Panc1 (cell line): Measurements from ENCODE around the gene GRPR. TPM values are rescaled to one million over a fixed set of nuclear protein-coding genes. Genes with fewer than 3 reads are reported as not detected.

Experiments used
- ATAC-seq: fragments of 200-7000 bp; cut with Tn5 transposase; 2 replicates; pipeline ENCODE4 v1.9.1; 2020; ENCODE audit warnings: mild to moderate bottlenecking, moderate library complexity
- BruUV-seq: library from RNA; stranded (reverse); fragments of 400-500 nt; replicated peaks from 2 replicates; lab custom pipeline; 2021; lab: Mats Ljungman, UMichigan
- CTCF ChIA-PET: fragments of 300-600 bp; sonication (Branson Sonifier 250); formaldehyde crosslinking; loops from one replicate; lab custom pipeline; 2022; ENCODE audit warnings: antibody characterized with exemption; lab: Charles Lee
- POLR2A ChIA-PET: fragments of 300-600 bp; sonication (Branson Sonifier 250); formaldehyde crosslinking; loops from one replicate; lab custom pipeline; 2022; ENCODE audit warnings: antibody characterized with exemption; lab: Charles Lee
- DNase-seq: peaks from one replicate; pipeline ENCODE4 v3.0.0-alpha.2; 2010; ENCODE audit warnings: low read depth, low spot score
- H3K27ac ChIP-seq: 2 replicates; pipeline ENCODE4 v1.5.1; 2011; ENCODE audit warnings: mild to moderate bottlenecking, low read length, inconsistent platforms
- H3K27me3 ChIP-seq: fragments of 200-500 bp; sonication (Bioruptor generic); 2 replicates; pipeline ENCODE4 v1.6.0; 2014; ENCODE audit warnings: low read length, inconsistent platforms; ENCODE audit not compliant: control insufficient read depth, insufficient read depth
- H3K36me3 ChIP-seq: fragments of 200-500 bp; sonication (Bioruptor generic); 2 replicates; pipeline ENCODE4 v1.5.1; 2014; ENCODE audit warnings: inconsistent platforms, mild to moderate bottlenecking, low read length, moderate library complexity; ENCODE audit not compliant: control insufficient read depth, insufficient read depth
- H3K4me1 ChIP-seq: 2 replicates; pipeline ENCODE4 v1.5.1; 2011; ENCODE audit warnings: inconsistent platforms, mild to moderate bottlenecking, low read length, moderate library complexity; ENCODE audit not compliant: control insufficient read depth, insufficient read depth
- H3K4me3 ChIP-seq, 2 experiments: 2 replicates each; pipeline ENCODE4 v1.5.1; 2011 to 2012; ENCODE audit warnings: low read depth in 2 of 2, low read length in 2 of 2, mild to moderate bottlenecking in 2 of 2, inconsistent platforms in 1 of 2, moderate library complexity in 1 of 2
- H3K9me3 ChIP-seq: fragments of 200-500 bp; sonication (Bioruptor generic); 2 replicates; pipeline ENCODE4 v1.5.1; 2014; ENCODE audit warnings: low read depth, mild to moderate bottlenecking, inconsistent platforms, low read length, moderate library complexity; ENCODE audit not compliant: control insufficient read depth, insufficient read depth
- CTCF ChIP-seq: fragments of 450-650 bp; IDR thresholded peaks from 2 replicates; pipeline ENCODE4 v1.5.1; 2017; ENCODE audit warnings: mild to moderate bottlenecking
- POLR2AphosphoS5 ChIP-seq: IDR thresholded peaks from 2 replicates; pipeline ENCODE4 v1.6.1; 2012; ENCODE audit warnings: mild to moderate bottlenecking, low read depth, low read length, moderate library complexity
- REST ChIP-seq, 2 experiments: IDR thresholded peaks; 2 replicates each; pipeline ENCODE4 v1.6.1; 2011 to 2012; ENCODE audit warnings: low read depth in 2 of 2, control low read depth in 1 of 2, low read length in 1 of 2, mild to moderate bottlenecking in 1 of 2, moderate library complexity in 1 of 2; ENCODE audit not compliant: insufficient read depth in 1 of 2
- SIN3A ChIP-seq: IDR thresholded peaks from 2 replicates; pipeline ENCODE4 v1.6.1; 2012; ENCODE audit warnings: low read depth, mild to moderate bottlenecking, low read length, moderate library complexity, borderline replicate concordance; ENCODE audit not compliant: insufficient read depth
- TCF7L2 ChIP-seq: IDR thresholded peaks from 2 replicates; pipeline ENCODE4 v1.6.1; 2011; ENCODE audit warnings: mild to moderate bottlenecking, low read depth, low read length, inconsistent platforms
- in situ Hi-C: cut with HindIII; loops from 2 replicates; pipeline ENCODE4 v1.10.0; 2016; ENCODE audit warnings: low sequenced_read_pairs, low pct_unique_long_range_greater_than_20kb
- intact Hi-C: fragments of 100-400 bp; cut with micrococcal nuclease; formaldehyde crosslinking; loops from one replicate; pipeline ENCODE4 v1.10.0; 2022; ENCODE audit not compliant: unreplicated experiment
- total RNA-seq: library from RNA; stranded (reverse); gene quantifications from one replicate; pipeline ENCODE4 v1.2.1, GENCODE V29; 2021; ENCODE audit not compliant: unreplicated experiment

The GRPR gene
- total RNA-seq, 1 experiment from 2014 or later = not detected

GRCh38 chrX:16112428-16112827 is 10.9 kb upstream of the GRPR start:
- ATAC-seq (no peak), DNase-seq (no peak)
- no peak for TF ChIP-seq SIN3A
- no peak for TF ChIP-seq CTCF
- in situ Hi-C loops = no loop called here
- intact Hi-C loops = no loop called here
- Histone ChIP-seq H3K4me1 (no peaks in the 10 kb centered on the region), H3K4me3 (no peak overlapping the region), H3K27me3 (no peaks in the 10 kb centered on the region), H3K27ac (no peak overlapping the region), H3K36me3 (no peaks in the 10 kb centered on the region), H3K9me3 (no peaks in the 10 kb centered on the region)
- ChIA-PET CTCF (no interaction called here), POLR2A (no interaction called here)
- BruUV-seq = no TSS peak

GRCh38 chrX:16113978-16114565 is 9.3 kb upstream of the GRPR start:
- Histone ChIP-seq H3K36me3 (no peaks in the 10 kb centered on the region), H3K27me3 (no peaks in the 10 kb centered on the region), H3K4me1 (no peaks in the 10 kb centered on the region), H3K9me3 (no peaks in the 10 kb centered on the region), H3K27ac (no peak overlapping the region), H3K4me3 (no peak overlapping the region)
- ChIA-PET POLR2A (interaction anchor here (0.6 kb wide), 1 partner anchor 308 kb away, joined by 11 read pairs; no protein-coding TSS in a partner anchor), CTCF (no interaction called here)
- TF ChIP-seq TCF7L2 (no peak), POLR2AphosphoS5 (no peak), CTCF (no peak), REST (IDR thresholded peaks at IDR 0.05; ENCODE audit: insufficient read depth in 1 of 2, low read depth in 2 of 2, low read length in 1 of 2) (no peak)
- BruUV-seq = no TSS peak
- DNase-seq (no peak), ATAC-seq (no peak)
- in situ Hi-C loops = no loop called here
- intact Hi-C loops = no loop called here
